ACC112 (cell line): ENCODE results near the gene SPINT2.
"Not testable (repeated sequence)": the region's sequence is repeated elsewhere in the genome, so short reads cannot be mapped to it uniquely, and the experiment has no call there.

ENCODE experiments used
- H2AFZ ChIP-seq: fragments of 200-600 bp; sonication (generic); one replicate; pipeline ENCODE4 v1.6.0; 2017; ENCODE audit warnings: antibody characterized with exemption, low read length; ENCODE audit not compliant: unreplicated experiment
- H3K27ac ChIP-seq: fragments of 200-600 bp; sonication (generic); 2 replicates; pipeline ENCODE4 v1.5.1; 2014; ENCODE audit warnings: low read depth, mild to moderate bottlenecking, antibody characterized with exemption, low read length, moderate library complexity
- H3K27me3 ChIP-seq: fragments of 200-600 bp; sonication (generic); 2 replicates; pipeline ENCODE4 v1.6.1; 2014; ENCODE audit warnings: mild to moderate bottlenecking, antibody characterized with exemption, low read length, moderate library complexity, mixed read lengths; ENCODE audit not compliant: insufficient read depth
- H3K36me3 ChIP-seq: fragments of 200-600 bp; sonication (generic); 2 replicates; pipeline ENCODE4 v1.6.1; 2016; ENCODE audit warnings: mild to moderate bottlenecking, antibody characterized with exemption, low read length, moderate library complexity, mixed read lengths; ENCODE audit not compliant: insufficient read depth
- H3K4me1 ChIP-seq: fragments of 200-600 bp; sonication (generic); one replicate; pipeline ENCODE4 v1.6.1; 2016; ENCODE audit warnings: low read length, mixed read lengths; ENCODE audit not compliant: insufficient read depth, unreplicated experiment, control insufficient read depth
- H3K4me3 ChIP-seq: fragments of 200-600 bp; sonication (generic); 2 replicates; pipeline ENCODE4 v1.5.1; 2014; ENCODE audit warnings: mild to moderate bottlenecking, low read depth, low read length
- H3K79me2 ChIP-seq: fragments of 200-600 bp; sonication (generic); one replicate; pipeline ENCODE4 v1.6.0; 2016; ENCODE audit warnings: low read length; ENCODE audit not compliant: control insufficient read depth, unreplicated experiment, insufficient read depth

The SPINT2 gene

DNA sequence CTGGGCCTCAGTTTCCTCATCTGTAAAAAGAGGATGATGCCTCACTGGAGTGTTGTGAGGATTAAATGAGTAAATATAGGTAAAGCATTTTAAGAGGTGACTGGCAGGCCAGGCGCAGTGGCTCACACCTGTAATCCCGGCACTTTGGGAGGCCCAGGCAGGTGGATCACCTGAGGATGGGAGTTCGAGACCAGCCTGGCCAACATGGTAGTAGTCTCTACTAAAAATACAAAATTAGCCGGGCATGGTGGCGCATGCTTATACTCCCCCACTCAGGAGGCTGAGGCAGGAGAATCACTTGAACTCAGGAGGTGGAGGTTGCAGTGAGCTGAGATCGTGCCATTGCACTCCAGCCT lies 39.5 kb upstream of the SPINT2 start:
- not testable (repeated sequence) for H3K79me2 ChIP-seq, H3K36me3 ChIP-seq, H2AFZ ChIP-seq, H3K27ac ChIP-seq, H3K4me1 ChIP-seq, H3K4me3 ChIP-seq, H3K27me3 ChIP-seq

DNA sequence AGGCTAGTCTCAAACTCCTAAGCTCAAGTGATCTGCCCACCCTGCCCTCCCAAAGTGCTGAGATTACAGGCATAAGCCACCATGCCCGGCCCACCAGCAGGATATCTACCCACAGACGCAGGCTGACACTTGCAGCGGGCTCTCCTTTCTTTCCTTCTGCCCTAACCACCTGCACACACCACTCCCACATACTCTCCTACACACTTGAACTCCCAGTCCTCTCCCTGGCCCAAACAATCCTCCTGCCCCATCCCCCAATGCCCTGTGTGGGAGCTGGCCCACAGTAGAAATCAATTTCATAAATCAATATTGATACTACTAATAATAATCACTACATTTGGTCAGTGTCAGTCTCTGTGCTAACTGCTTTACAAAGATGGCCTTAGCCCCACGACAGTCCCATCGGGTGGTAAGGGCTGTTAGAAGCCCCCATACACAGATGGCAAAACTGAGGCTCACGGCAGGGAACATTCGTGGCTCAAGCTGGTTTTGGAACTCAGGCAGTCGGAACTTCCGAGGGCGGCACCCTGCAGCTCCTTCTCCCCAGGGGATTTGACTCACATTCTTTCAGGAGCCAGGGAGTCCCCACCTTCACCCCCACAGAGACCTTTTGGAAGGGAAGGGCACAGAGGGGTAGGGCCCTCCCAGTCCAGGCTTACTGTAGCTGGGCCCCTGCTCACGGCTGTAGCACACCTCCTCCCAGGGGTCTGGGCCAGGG lies 36.9 kb upstream of the SPINT2 start:
- H3K27me3 ChIP-seq = 0 out of 2 replicates have a peak, but pooled peaks cover 4% of the 10 kb centered on the region
- H3K27ac ChIP-seq = no peak overlapping the region
- peaks cover 7% of the 10 kb centered on the region for H3K4me1 ChIP-seq
- H2AFZ ChIP-seq = no peak overlapping the region
- no peaks in the 10 kb centered on the region for H3K79me2 ChIP-seq
- H3K4me3 ChIP-seq = no peak overlapping the region
- no peaks in the 10 kb centered on the region for H3K36me3 ChIP-seq

GRCh38 chr19:38228005-38228377 lies 36.4 kb upstream of the SPINT2 start:
- no peaks in the 10 kb centered on the region for H3K36me3 ChIP-seq
- H3K27ac ChIP-seq = no peak overlapping the region
- no peak overlapping the region for H3K4me3 ChIP-seq
- 0 out of 2 replicates have a peak, but pooled peaks cover 4% of the 10 kb centered on the region for H3K27me3 ChIP-seq
- peaks cover 6% of the 10 kb centered on the region for H3K4me1 ChIP-seq
- H3K79me2 ChIP-seq = no peaks in the 10 kb centered on the region
- no peak overlapping the region for H2AFZ ChIP-seq

- H3K27me3 ChIP-seq = 0 out of 2 replicates have a peak, but pooled peaks cover 4% of the 10 kb centered on the region
- H3K4me3 ChIP-seq = peak overlapping the region; percentile 73
- no peaks in the 10 kb centered on the region for H3K36me3 ChIP-seq
- peak overlapping the region; percentile 75 for H2AFZ ChIP-seq
- no peaks in the 10 kb centered on the region for H3K4me1 ChIP-seq
- H3K27ac ChIP-seq = no peak overlapping the region
- no peaks in the 10 kb centered on the region for H3K79me2 ChIP-seq
Measured at GRCh38 chr19:38228491-38229439, 35.6 kb upstream of the SPINT2 start.

GRCh38 chr19:38229585-38230073 lies 34.7 kb upstream of the SPINT2 start:
- H2AFZ ChIP-seq = no peak overlapping the region
- peak overlapping the region; percentile 73; the same call in 1 of the 2 replicates for H3K4me3 ChIP-seq
- H3K36me3 ChIP-seq = no peaks in the 10 kb centered on the region
- 0 out of 2 replicates have a peak, but pooled peaks cover 4% of the 10 kb centered on the region for H3K27me3 ChIP-seq
- H3K79me2 ChIP-seq = no peaks in the 10 kb centered on the region
- H3K27ac ChIP-seq = no peak overlapping the region
- no peaks in the 10 kb centered on the region for H3K4me1 ChIP-seq

DNA sequence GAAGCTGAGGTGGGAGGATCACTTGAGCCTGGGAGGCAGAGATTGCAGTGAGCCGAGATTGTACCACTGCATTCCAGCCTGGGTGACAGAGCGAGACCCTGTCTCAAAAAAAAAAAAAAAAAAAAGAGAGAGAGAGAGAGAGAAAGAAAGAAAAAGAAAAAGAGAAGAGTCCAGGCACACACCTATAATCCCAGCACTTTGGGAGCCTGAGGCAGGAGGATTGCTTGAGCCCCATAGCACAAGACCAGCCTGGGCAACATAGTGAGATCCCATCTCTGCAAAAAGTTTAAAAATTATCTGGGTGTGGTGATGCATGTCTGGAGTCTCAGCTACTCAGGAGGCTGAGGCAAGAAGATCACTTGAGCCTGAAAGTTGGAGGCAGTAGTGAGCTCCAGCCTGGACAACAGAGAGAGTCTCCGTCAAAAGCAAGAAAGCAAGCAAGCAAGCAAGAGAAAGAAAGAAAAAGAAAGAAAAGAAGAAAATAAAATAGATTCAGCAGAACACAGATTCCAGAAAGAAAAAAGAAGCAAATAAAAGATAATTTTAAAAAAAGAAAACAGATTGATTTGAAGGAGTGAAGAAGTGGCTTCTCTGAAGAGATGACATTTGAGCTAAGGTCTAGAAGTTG lies 33.8 kb upstream of the SPINT2 start:
- not testable (repeated sequence) for H3K27me3 ChIP-seq, H3K79me2 ChIP-seq

GRCh38 chr19:38231918-38232317 lies 32.5 kb upstream of the SPINT2 start:
- no peaks in the 10 kb centered on the region for H3K36me3 ChIP-seq
- no peaks in the 10 kb centered on the region for H3K79me2 ChIP-seq
- H3K4me1 ChIP-seq = no peaks in the 10 kb centered on the region
- no peak overlapping the region for H2AFZ ChIP-seq
- no peak overlapping the region for H3K4me3 ChIP-seq
- no peak overlapping the region for H3K27ac ChIP-seq
- H3K27me3 ChIP-seq = 0 out of 2 replicates have a peak, but pooled peaks cover 4% of the 10 kb centered on the region

More for the DNA sequence above, 33.8 kb upstream of the SPINT2 start:
- not testable (repeated sequence) for H3K27ac ChIP-seq, H3K4me3 ChIP-seq, H2AFZ ChIP-seq, H3K36me3 ChIP-seq, H3K4me1 ChIP-seq

DNA sequence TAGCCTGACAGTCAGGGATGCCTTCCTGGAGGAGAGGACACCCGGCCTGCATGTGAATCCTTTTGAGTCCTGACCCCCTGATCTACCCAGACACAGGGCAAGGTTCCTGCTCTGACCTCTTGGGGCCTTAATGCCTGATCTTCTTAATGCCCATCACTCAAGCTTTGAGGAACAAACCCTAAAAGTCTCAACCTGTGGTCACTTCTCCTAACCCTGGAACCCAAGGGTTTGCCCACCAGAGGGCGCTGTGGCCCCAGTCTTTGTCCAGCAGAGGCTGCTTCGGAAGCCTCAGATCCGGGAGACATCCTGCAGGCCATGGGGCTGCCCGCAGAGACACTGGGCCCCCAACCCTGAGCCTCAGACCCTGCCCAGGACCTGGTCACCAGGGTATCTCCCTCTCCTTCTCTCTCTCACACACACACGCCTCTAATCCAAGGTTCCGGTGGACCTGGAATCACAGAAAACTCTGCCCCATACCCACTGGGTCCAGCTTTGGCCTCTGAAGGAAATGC lies 30.6 kb upstream of the SPINT2 start:
- 0 out of 2 replicates have a peak, but pooled peaks cover 4% of the 10 kb centered on the region for H3K27me3 ChIP-seq
- no peaks in the 10 kb centered on the region for H3K79me2 ChIP-seq
- no peak overlapping the region for H3K27ac ChIP-seq
- no peaks in the 10 kb centered on the region for H3K4me1 ChIP-seq
- no peak overlapping the region for H2AFZ ChIP-seq
- H3K4me3 ChIP-seq = no peak overlapping the region
- H3K36me3 ChIP-seq = no peaks in the 10 kb centered on the region

DNA sequence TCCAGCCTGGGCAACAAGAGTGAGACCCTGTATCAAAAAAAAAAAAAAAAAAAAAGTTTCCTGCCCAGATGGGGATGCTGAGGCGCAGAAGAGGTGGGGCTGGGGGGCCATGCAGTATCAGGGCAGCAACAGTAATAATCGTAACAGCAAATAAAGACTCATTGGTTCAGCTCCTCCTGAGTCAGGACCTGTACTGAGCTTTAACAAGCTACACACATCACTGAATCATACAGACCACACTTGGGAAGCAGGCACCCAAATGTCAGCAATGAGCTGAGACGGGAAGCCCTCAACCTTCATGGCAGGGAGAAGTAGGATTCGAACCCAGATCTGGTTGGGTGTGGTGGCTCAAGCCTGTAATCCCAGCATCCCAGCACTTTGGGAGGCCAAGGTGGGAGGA lies 29.8 kb upstream of the SPINT2 start:
- no peaks in the 10 kb centered on the region for H3K79me2 ChIP-seq
- H3K27me3 ChIP-seq = 0 out of 2 replicates have a peak, but pooled peaks cover 4% of the 10 kb centered on the region
- no peak overlapping the region for H2AFZ ChIP-seq
- no peaks in the 10 kb centered on the region for H3K36me3 ChIP-seq
- H3K27ac ChIP-seq = no peak overlapping the region
- no peak overlapping the region for H3K4me3 ChIP-seq
- H3K4me1 ChIP-seq = no peaks in the 10 kb centered on the region

DNA sequence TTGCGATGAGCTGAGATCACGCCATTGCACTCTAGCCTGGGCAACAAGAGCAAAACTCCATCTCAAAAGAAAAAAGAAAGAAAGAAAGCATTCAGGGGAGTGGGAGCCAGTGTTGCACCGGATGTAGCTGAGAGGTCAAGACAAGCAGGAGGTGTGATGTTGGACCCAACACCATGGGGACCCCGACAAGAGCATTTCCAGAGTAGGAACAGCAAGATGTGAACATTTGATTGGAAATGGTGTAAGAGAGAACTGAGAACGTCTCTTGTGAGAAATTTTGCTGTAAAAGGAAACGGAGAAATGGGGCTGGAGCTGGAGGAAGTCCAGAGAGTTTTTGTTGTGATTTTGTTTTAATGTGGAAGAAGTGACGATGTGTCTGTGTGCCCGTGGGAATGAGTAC lies 24.6 kb upstream of the SPINT2 start:
- H3K27me3 ChIP-seq = no peaks in the 10 kb centered on the region
- H3K79me2 ChIP-seq = no peaks in the 10 kb centered on the region
- H2AFZ ChIP-seq = no peak overlapping the region
- no peaks in the 10 kb centered on the region for H3K4me1 ChIP-seq
- no peak overlapping the region for H3K4me3 ChIP-seq
- no peak overlapping the region for H3K27ac ChIP-seq
- no peaks in the 10 kb centered on the region for H3K36me3 ChIP-seq
